IMR-90 (cell line): ENCODE results near the gene STAT5B. TPM values are rescaled to one million over a fixed set of nuclear protein-coding genes. Genes with fewer than 3 reads are reported as not detected.
A peak's percentile ranks its signal among the peaks of the same experiment; 100 is the strongest.

Experiments
- ATAC-seq: fragments of 200-7000 bp; cut with Tn5 transposase; 2 replicates; pipeline ENCODE4 v1.9.1; 2020; ENCODE audit warnings: low read depth, mild to moderate bottlenecking, moderate library complexity
- BruUV-seq: library from RNA; stranded (reverse); fragments of 400-500 nt; replicated peaks from 2 replicates; lab custom pipeline; 2021; lab: Mats Ljungman, UMichigan
- CTCF ChIA-PET: fragments of 300-600 bp; formaldehyde crosslinking; extraction: SDS; loops from one replicate; lab custom pipeline; 2021; ENCODE audit warnings: antibody characterized with exemption; lab: Yijun Ruan, JAX
- POLR2A ChIA-PET: fragments of 300-600 bp; sonication (Branson Sonifier 250); formaldehyde crosslinking; loops from one replicate; lab custom pipeline; 2022; ENCODE audit warnings: antibody characterized with exemption; ENCODE audit not compliant: unreplicated experiment; lab: Charles Lee
- DNase-seq: peaks from one replicate; pipeline ENCODE4 v3.0.0; 2013
- H2AFZ ChIP-seq: replicated peaks from 2 replicates; pipeline ENCODE3; 2013; ENCODE audit warnings: low read length, mild to moderate bottlenecking; ENCODE audit not compliant: poor library complexity
- H2AK5ac ChIP-seq: 2 replicates; pipeline ENCODE4 v1.6.1; 2013; ENCODE audit warnings: low read depth, low read length, inconsistent platforms
- H2AK9ac ChIP-seq: replicated peaks from 2 replicates; pipeline ENCODE3; 2013; ENCODE audit warnings: mild to moderate bottlenecking, low read depth, low read length, moderate library complexity; ENCODE audit not compliant: poor library complexity
- H2BK120ac ChIP-seq: 2 replicates; pipeline ENCODE4 v1.6.1; 2013; ENCODE audit warnings: low read depth, low read length, inconsistent platforms
- H2BK15ac ChIP-seq: 3 replicates; pipeline ENCODE4 v1.6.1; 2013; ENCODE audit warnings: low read depth, low read length, inconsistent platforms
- H2BK20ac ChIP-seq: 2 replicates; pipeline ENCODE4 v1.6.1; 2013; ENCODE audit warnings: low read depth, mild to moderate bottlenecking, inconsistent platforms, low read length, moderate library complexity
- H2BK5ac ChIP-seq: 2 replicates; pipeline ENCODE4 v1.6.1; 2013; ENCODE audit warnings: mild to moderate bottlenecking, low read depth, low read length, inconsistent platforms; ENCODE audit not compliant: poor library complexity, severe bottlenecking
- H3K14ac ChIP-seq: replicated peaks from 2 replicates; pipeline ENCODE4 v1.6.1; 2013; ENCODE audit warnings: low read depth, low read length, inconsistent platforms
- H3K18ac ChIP-seq: 2 replicates; pipeline ENCODE4 v1.6.1; 2013; ENCODE audit warnings: low read depth, low read length, control low read depth
- H3K23ac ChIP-seq: 2 replicates; pipeline ENCODE4 v1.6.1; 2013; ENCODE audit warnings: low read depth, low read length, inconsistent platforms
- H3K27ac ChIP-seq: 2 replicates; pipeline ENCODE4 v1.5.1; 2013; ENCODE audit warnings: mild to moderate bottlenecking, control low read depth, low read length; ENCODE audit not compliant: insufficient read depth
- H3K27me3 ChIP-seq: 2 replicates; pipeline ENCODE4 v1.6.1; 2013; ENCODE audit warnings: low read length; ENCODE audit not compliant: control insufficient read depth, insufficient read depth
- H3K36me3 ChIP-seq: 2 replicates; pipeline ENCODE4 v1.6.1; 2013; ENCODE audit warnings: low read length, mixed read lengths; ENCODE audit not compliant: control insufficient read depth, insufficient read depth
- H3K4ac ChIP-seq: 2 replicates; pipeline ENCODE4 v1.6.1; 2013; ENCODE audit warnings: low read depth, low read length, inconsistent platforms
- H3K4me1 ChIP-seq: 2 replicates; pipeline ENCODE4 v1.6.1; 2013; ENCODE audit warnings: low read length, mixed read lengths; ENCODE audit not compliant: control insufficient read depth, insufficient read depth
- H3K4me2 ChIP-seq: 2 replicates; pipeline ENCODE4 v1.6.1; 2013; ENCODE audit warnings: low read depth, mild to moderate bottlenecking, control low read depth, low read length, moderate library complexity
- H3K4me3 ChIP-seq: 2 replicates; pipeline ENCODE4 v1.5.1; 2013; ENCODE audit warnings: low read depth, mild to moderate bottlenecking, control low read depth, low read length, moderate library complexity; ENCODE audit not compliant: insufficient read depth
- H3K56ac ChIP-seq: 2 replicates; pipeline ENCODE4 v1.6.1; 2013; ENCODE audit warnings: low read length, inconsistent platforms; ENCODE audit not compliant: insufficient read depth; ENCODE audit errors: extremely low read depth
- H3K79me1 ChIP-seq, 2 experiments: 2 replicates each; pipeline ENCODE4 v1.6.1; 2013; ENCODE audit warnings: low read length in 2 of 2, inconsistent platforms in 1 of 2, low read depth in 1 of 2
- H3K9ac ChIP-seq: 2 replicates; pipeline ENCODE4 v1.6.1; 2013; ENCODE audit warnings: low read depth, low read length, control low read depth
- H3K9me1 ChIP-seq: 2 replicates; pipeline ENCODE4 v1.6.1; 2013; ENCODE audit warnings: low read length, inconsistent platforms; ENCODE audit not compliant: insufficient read depth
- H3K9me3 ChIP-seq: 2 replicates; pipeline ENCODE4 v1.6.1; 2013; ENCODE audit warnings: low read length; ENCODE audit not compliant: control insufficient read depth, insufficient read depth
- H4K20me1 ChIP-seq: 2 replicates; pipeline ENCODE4 v1.6.1; 2013; ENCODE audit warnings: low read length, inconsistent platforms; ENCODE audit not compliant: insufficient read depth
- H4K5ac ChIP-seq: 2 replicates; pipeline ENCODE4 v1.6.1; 2013; ENCODE audit warnings: mild to moderate bottlenecking, low read depth, low read length, control low read depth
- H4K8ac ChIP-seq, 2 experiments: 2 replicates each; pipeline ENCODE4 v1.6.1; 2013; ENCODE audit warnings: low read depth in 2 of 2, low read length in 2 of 2, control low read depth in 1 of 2, inconsistent platforms in 1 of 2
- H4K91ac ChIP-seq: 2 replicates; pipeline ENCODE4 v1.6.1; 2013; ENCODE audit warnings: low read depth, low read length, inconsistent platforms; ENCODE audit not compliant: insufficient read depth
- CEBPB ChIP-seq: IDR thresholded peaks from 2 replicates; pipeline ENCODE4 v1.6.1; 2012; ENCODE audit warnings: low read depth, low read length, improper control_type of control experiment
- CHD1 ChIP-seq: IDR thresholded peaks from 2 replicates; pipeline ENCODE4 v1.6.1; 2012; ENCODE audit warnings: low read depth, low read length, improper control_type of control experiment
- MAZ ChIP-seq: IDR thresholded peaks from 2 replicates; pipeline ENCODE4 v1.6.1; 2012; ENCODE audit warnings: low read depth, mild to moderate bottlenecking, low read length, improper control_type of control experiment, moderate library complexity, borderline replicate concordance
- NFE2L2 ChIP-seq: fragments of 150-350 bp; IDR thresholded peaks from 2 replicates; pipeline ENCODE4 v1.6.1; 2016; ENCODE audit warnings: low read depth, mild to moderate bottlenecking, low read length
- RCOR1 ChIP-seq: IDR thresholded peaks from 2 replicates; pipeline ENCODE4 v1.6.1; 2012; ENCODE audit warnings: mild to moderate bottlenecking, low read length, improper control_type of control experiment; ENCODE audit not compliant: insufficient replicate concordance
- SMC3 ChIP-seq: fragments of 150-350 bp; IDR thresholded peaks from 2 replicates; pipeline ENCODE4 v1.6.1; 2016; ENCODE audit warnings: low read depth, mild to moderate bottlenecking, antibody characterized with exemption, low read length, moderate library complexity
- WGBS, 2 experiments: methylation state at CpG; one replicate each; pipeline versions ENCODE4 v1.1.5 to v1.1.7; 2013; ENCODE audit warnings: missing lambda C conversion rate in 2 of 2; ENCODE audit not compliant: insufficient read length in 1 of 2; ENCODE audit errors: extremely low coverage in 2 of 2; 5-methylcytosine and 5-hydroxymethylcytosine counted together
- dilution Hi-C: fragments of 300-500 bp; cut with HindIII; formaldehyde crosslinking; loops from one replicate; pipeline ENCODE4 v1.14.3; 2018; ENCODE audit warnings: low sequenced_read_pairs; ENCODE audit not compliant: unreplicated experiment
- in situ Hi-C: fragments of 300-500 bp; cut with MboI; formaldehyde crosslinking; loops from 3 replicates; pipeline ENCODE4 v1.14.3; 2019; ENCODE audit warnings: low sequenced_read_pairs, inconsistent platforms, mixed read lengths
- intact Hi-C: fragments of 100-400 bp; cut with micrococcal nuclease; formaldehyde crosslinking; loops from 2 replicates; pipeline ENCODE4 v1.10.0; 2022
- polyA plus RNA-seq, 3 experiments: library from polyadenylated mRNA; depleted of rRNA; stranded (reverse); fragments of >200 nt; gene quantifications; 2 replicates each; pipeline ENCODE4 v1.2.3, GENCODE V29; 2012; ENCODE audit warnings: low replicate concordance in 1 of 3
- total RNA-seq: library from RNA; depleted of rRNA; stranded (reverse); fragments of >200 nt; gene quantifications from 2 replicates; pipeline ENCODE4 v1.2.3, GENCODE V29; 2012
- TF ChIP-seq, protein P1 (sequence below): conservative IDR thresholded peaks from 2 replicates; pipeline ENCODE4 v1.5.1; 2012; ENCODE audit warnings: mild to moderate bottlenecking, low read depth, low read length, improper control_type of control experiment
- TF ChIP-seq, protein P2 (sequence below): fragments of 150-350 bp; IDR thresholded peaks from 2 replicates; pipeline ENCODE4 v1.6.1; 2017; ENCODE audit warnings: mild to moderate bottlenecking, antibody characterized with exemption, low read length, low read depth
- TF ChIP-seq, protein P3 (sequence below): fragments of 150-350 bp; IDR thresholded peaks from 2 replicates; pipeline ENCODE4 v1.6.1; 2016; ENCODE audit warnings: low read depth, mild to moderate bottlenecking, low read length, moderate library complexity, borderline replicate concordance

Gene STAT5B
- total and polyA plus RNA-seq, 2 of the 4 experiments (the other 2 are of a cell fraction) = 24.4 to 29.6 TPM

DNA sequence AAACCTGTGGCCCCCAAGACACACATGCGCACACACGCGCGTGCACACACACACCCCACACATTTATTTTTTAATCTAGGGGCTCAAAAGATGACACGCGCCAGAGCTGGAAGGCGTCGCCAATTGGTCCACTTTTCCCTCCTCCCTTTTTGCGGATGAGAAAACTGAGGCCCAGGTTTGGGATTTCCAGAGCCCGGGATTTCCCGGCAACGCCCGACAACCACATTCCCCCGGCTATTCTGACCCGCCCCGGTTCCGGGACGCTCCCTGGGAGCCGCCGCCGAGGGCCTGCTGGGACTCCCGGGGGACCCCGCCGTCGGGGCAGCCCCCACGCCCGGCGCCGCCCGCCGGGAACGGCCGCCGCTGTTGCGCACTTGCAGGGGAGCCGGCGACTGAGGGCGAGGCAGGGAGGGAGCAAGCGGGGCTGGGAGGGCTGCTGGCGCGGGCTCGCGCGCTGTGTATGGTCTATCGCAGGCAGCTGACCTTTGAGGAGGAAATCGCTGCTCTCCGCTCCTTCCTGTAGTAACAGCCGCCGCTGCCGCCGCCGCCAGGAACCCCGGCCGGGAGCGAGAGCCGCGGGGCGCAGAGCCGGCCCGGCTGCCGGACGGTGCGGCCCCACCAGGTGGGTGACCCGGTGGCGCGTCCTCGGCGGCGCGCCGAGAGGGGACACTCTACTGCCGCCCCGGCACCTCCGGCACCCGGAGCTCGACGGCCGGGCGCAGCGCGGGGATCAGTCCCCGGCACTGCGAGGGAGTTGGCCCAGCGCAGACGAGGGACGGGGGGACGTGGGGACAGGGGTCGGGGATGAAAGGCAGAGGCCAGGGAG, 12.0 kb upstream of the STAT5B start, which contains the start of gene STAT5A:
STAT5A (plus strand) TSS at position 522 of the 826 bp plus-strand sequence. CDS start 914 bp downstream, outside the sequence.
- no TSS peak for BruUV-seq
- H2AK9ac ChIP-seq = peak within 1 kb of the TSS; percentile 75
- H2AFZ ChIP-seq = peak within 1 kb of the TSS; percentile 92
- no peaks in the 10 kb centered on the region for H4K20me1 ChIP-seq
- 0 out of 2 replicates have a peak, but pooled peaks cover 4% of the 10 kb centered on the region for H3K9me1 ChIP-seq
- no peak within 1 kb of the TSS for H2BK5ac ChIP-seq
- H4K91ac ChIP-seq = no peak within 1 kb of the TSS
- peak within 1 kb of the TSS; percentile 63 for H3K4me2 ChIP-seq
- DNase-seq = peak; percentile 69
- dilution Hi-C loops = no loop called here
- H4K8ac ChIP-seq = peak within 1 kb of the TSS; percentile 74 to 83; a peak in 3 of 4 replicates
- H3K9ac ChIP-seq = peak within 1 kb of the TSS; percentile 28
- TF ChIP-seq NFE2L2 = no peak
- TF ChIP-seq SMC3 = no peak
- TF ChIP-seq, protein P1, sequence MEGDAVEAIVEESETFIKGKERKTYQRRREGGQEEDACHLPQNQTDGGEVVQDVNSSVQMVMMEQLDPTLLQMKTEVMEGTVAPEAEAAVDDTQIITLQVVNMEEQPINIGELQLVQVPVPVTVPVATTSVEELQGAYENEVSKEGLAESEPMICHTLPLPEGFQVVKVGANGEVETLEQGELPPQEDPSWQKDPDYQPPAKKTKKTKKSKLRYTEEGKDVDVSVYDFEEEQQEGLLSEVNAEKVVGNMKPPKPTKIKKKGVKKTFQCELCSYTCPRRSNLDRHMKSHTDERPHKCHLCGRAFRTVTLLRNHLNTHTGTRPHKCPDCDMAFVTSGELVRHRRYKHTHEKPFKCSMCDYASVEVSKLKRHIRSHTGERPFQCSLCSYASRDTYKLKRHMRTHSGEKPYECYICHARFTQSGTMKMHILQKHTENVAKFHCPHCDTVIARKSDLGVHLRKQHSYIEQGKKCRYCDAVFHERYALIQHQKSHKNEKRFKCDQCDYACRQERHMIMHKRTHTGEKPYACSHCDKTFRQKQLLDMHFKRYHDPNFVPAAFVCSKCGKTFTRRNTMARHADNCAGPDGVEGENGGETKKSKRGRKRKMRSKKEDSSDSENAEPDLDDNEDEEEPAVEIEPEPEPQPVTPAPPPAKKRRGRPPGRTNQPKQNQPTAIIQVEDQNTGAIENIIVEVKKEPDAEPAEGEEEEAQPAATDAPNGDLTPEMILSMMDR = no peak
- no peak for TF ChIP-seq MAZ
- TF ChIP-seq, protein P2, sequence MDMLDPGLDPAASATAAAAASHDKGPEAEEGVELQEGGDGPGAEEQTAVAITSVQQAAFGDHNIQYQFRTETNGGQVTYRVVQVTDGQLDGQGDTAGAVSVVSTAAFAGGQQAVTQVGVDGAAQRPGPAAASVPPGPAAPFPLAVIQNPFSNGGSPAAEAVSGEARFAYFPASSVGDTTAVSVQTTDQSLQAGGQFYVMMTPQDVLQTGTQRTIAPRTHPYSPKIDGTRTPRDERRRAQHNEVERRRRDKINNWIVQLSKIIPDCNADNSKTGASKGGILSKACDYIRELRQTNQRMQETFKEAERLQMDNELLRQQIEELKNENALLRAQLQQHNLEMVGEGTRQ = peak; percentile 82
- TF ChIP-seq, protein P3, sequence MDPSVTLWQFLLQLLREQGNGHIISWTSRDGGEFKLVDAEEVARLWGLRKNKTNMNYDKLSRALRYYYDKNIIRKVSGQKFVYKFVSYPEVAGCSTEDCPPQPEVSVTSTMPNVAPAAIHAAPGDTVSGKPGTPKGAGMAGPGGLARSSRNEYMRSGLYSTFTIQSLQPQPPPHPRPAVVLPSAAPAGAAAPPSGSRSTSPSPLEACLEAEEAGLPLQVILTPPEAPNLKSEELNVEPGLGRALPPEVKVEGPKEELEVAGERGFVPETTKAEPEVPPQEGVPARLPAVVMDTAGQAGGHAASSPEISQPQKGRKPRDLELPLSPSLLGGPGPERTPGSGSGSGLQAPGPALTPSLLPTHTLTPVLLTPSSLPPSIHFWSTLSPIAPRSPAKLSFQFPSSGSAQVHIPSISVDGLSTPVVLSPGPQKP = no peak
- TF ChIP-seq CHD1 = no peak
- TF ChIP-seq CEBPB = no peak
- TF ChIP-seq RCOR1 = no peak
- no peaks in the 10 kb centered on the region for H3K79me1 ChIP-seq
- H2BK120ac ChIP-seq = peak within 1 kb of the TSS; percentile 14; the same call in 1 of the 2 replicates
- peak within 1 kb of the TSS; percentile 63 for H3K4me3 ChIP-seq
- H3K4me1 ChIP-seq = peaks cover 14% of the 10 kb centered on the region
- H3K23ac ChIP-seq = peak within 1 kb of the TSS; percentile 67; the same call in 1 of the 2 replicates
- peak; percentile 96 for ATAC-seq
- H3K18ac ChIP-seq = no peak within 1 kb of the TSS
- H2BK15ac ChIP-seq = no peak within 1 kb of the TSS
- H3K36me3 ChIP-seq = no peaks in the 10 kb centered on the region
- CTCF ChIA-PET = no interaction called here
- peak within 1 kb of the TSS; percentile 4 for H4K5ac ChIP-seq
- in situ Hi-C loops = no loop called here
- H3K56ac ChIP-seq = no peak within 1 kb of the TSS
- no peaks in the 10 kb centered on the region; the same call in 1 of the 2 replicates for H3K27me3 ChIP-seq
- H2AK5ac ChIP-seq = peak within 1 kb of the TSS; percentile 60; the same call in 1 of the 2 replicates
- no peak within 1 kb of the TSS; the same call in 1 of the 2 replicates for H3K27ac ChIP-seq
- POLR2A ChIA-PET = no interaction called here
- no peak within 1 kb of the TSS for H2BK20ac ChIP-seq
- H3K4ac ChIP-seq = peak within 1 kb of the TSS; percentile 22
- H3K14ac ChIP-seq = peak within 1 kb of the TSS; percentile 65; the same call in 1 of the 2 replicates
- no peaks in the 10 kb centered on the region for H3K9me3 ChIP-seq
- WGBS, 2 experiments = 10% methylated on average over 38 of the region's 88 CpGs; no CpG with 5 or more reads in 1 of the 2 experiments
- intact Hi-C loops = no loop called here
